GM12872 (cell line): ENCODE measurements around the gene PPP3CB.
A peak's percentile ranks its signal among the peaks of the same experiment; 100 is the strongest.

ENCODE experiments used
- TF ChIP-seq, protein P1 (sequence below): IDR thresholded peaks from 3 replicates; pipeline ENCODE4 v1.5.1; 2011; ENCODE audit warnings: low read depth, mild to moderate bottlenecking, low read length, moderate library complexity; ENCODE audit not compliant: insufficient read depth

Gene PPP3CB

DNA sequence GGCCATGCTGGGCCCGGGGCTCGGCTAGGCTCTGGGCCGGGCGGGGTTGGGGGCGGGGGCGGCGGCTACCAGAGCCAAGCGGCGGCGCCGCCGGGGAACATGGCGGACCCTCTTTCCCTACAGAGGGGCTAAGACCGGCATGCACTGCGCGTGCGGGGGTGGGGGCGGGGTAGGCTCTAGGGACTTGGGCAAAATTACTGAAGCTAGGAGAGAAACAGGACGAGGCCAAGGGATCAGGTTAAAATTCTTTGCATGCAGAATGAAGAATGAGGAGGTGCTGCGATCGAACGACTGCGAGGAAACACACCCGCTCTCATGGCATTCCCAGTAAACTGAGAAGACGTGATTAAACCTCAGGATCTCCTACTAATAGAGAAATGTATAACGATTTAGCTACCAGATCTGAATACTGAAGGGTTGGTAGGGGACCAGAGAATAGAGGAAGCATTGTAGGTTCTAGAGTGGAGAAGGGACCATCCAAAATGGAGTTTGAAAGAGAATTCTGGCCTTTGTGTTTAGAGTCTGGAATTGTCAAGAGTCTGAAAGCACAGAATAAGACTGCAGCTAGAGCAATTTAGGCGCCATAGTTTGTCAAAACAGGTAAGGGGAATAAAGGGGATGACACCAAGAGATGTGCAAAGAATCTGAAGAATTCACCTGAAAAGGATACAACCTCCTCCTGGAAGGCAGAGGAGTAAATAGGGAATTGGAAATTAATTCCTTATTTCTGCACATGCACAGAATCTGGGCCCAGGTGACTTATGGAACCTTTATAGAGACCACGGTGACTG, at the start of gene PPP3CB:
TSS of gene PPP3CB (minus strand) at position 141 of the 791 bp plus-strand sequence. CDS start at position 6, 135 bp downstream.
- TF ChIP-seq, protein P1, sequence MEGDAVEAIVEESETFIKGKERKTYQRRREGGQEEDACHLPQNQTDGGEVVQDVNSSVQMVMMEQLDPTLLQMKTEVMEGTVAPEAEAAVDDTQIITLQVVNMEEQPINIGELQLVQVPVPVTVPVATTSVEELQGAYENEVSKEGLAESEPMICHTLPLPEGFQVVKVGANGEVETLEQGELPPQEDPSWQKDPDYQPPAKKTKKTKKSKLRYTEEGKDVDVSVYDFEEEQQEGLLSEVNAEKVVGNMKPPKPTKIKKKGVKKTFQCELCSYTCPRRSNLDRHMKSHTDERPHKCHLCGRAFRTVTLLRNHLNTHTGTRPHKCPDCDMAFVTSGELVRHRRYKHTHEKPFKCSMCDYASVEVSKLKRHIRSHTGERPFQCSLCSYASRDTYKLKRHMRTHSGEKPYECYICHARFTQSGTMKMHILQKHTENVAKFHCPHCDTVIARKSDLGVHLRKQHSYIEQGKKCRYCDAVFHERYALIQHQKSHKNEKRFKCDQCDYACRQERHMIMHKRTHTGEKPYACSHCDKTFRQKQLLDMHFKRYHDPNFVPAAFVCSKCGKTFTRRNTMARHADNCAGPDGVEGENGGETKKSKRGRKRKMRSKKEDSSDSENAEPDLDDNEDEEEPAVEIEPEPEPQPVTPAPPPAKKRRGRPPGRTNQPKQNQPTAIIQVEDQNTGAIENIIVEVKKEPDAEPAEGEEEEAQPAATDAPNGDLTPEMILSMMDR: no peak

DNA sequence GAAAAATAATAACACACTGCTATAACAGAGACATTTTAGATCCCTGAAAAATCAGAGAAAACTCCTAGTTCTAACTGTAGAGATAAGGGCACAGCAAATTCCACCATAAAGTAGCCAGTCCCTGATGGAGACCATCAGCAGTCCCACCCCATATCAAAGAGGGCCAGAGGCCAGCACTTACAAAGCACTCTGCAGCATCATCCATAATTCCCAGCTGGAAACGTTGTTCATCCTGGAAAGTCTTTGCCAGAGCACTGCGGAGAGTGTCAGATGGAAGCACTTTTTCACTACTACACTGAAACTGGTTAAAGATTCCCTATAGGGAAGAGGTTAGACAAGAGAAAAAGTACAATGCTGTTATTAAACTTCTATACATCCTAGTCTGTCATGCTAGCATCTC, 49.5 kb upstream of the PPP3CB start:
- TF ChIP-seq, protein P1: no peak

DNA sequence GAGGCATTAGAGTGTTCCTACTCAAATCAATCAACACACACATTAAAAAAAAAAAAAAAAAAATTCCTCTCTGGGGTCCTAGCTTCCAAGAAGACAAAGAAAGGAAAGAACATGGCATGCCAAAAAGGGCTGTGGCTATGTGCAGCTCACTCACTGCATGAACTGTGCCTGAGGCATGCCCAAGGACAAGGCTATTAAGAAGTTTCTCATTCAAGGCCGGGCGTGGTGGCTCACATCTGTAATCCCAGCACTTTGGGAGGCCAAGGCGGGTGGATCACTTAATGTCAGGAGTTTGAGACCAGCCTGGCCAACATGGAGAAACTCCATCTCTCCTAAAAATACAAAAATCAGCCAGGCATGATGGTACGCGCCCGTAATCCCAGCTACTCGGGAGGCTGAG, 41.9 kb upstream of the PPP3CB start:
- TF ChIP-seq, protein P1: no peak

DNA sequence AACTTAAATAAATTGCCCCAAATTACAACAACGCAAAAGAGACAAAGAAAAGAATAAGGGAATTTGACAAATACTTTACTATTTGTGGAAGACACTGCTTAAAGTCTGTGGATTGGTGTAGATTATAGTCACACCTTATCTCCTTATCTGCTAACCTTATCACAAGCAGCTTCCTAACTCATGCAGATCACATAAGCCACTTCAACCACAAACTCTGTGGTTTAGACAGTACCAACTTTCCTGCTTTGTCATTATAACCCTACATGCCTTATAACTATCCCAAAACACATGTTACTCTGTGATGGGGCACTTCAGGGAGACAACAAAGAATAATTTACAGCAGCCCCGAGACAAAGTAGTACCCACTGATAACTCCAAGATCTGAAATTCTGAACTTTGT, 41.5 kb upstream of the PPP3CB start:
- TF ChIP-seq, protein P1: no peak

DNA sequence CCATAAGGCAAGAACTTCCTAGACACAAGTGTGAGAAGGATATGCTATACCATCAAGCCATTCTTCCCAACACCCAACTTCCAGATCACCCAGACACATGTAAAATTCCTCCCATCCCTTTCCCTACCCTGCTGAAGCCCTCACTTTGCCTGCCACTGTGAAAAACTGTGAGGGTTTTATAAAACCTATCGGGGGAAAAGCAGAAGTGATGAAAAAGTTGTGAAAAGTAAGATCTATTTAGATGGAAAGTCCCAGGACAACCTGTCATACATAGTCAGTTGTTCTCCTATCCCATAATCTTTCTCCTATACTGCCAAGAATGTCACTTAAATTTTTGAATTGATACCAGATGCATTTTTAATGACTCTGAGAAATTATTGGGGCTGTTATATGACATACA, 39.0 kb upstream of the PPP3CB start:
- TF ChIP-seq, protein P1: no peak

DNA sequence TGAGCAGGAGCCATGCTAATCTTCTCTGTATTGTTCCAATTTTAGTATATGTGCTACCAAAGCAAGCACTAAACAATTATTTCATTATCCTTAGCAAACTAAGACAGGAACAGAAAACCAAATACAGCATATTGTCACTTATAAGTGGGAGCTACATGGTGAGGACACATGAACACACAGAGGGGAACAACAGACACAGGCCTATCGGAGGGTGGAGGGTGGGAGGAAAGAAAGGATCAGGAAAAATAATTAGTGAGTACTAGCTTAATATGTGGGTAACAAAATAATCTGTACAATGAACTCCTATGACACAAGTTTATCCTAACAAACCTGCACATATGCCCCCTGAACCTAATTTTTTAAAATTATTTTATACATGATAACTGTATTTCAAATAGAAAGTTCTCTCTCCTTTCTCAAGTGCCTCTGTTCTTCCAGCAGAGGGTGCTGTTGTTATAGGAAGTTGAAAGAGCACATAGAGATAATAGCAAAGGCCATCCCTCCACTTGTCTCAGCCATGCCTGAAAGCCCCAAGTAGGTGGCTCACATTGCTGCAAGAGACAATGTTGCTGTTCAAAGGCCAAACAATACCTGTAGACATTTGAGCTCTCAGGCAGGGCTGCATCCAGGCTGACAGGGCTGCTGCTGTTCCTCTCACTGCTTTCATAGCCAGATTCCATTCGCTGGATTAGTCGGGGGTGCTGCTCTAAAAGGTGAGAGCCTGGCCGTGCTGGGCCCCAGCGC, 33.4 kb upstream of the PPP3CB start:
- TF ChIP-seq, protein P1: peak; percentile 69

DNA sequence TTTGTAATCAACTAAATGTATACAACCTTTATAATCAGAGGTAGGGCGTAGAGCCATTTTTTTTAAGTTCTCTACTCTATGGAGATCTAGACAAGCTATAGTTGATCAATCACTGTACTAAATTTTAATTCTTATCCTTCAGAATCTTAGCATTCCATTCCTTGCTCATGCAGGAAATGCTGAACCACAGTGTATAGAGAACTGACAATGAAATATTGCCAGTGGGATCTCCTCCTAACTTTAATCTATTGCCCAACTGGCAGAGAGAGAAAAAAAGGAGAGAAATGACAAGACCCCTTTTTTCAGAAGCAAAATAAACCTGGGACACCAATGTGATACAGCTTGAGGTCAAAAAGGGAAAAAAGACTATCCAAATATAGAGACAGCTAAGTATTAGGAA, 26.4 kb upstream of the PPP3CB start:
- TF ChIP-seq, protein P1: no peak
